Kidney (tissue), 14 donors: ENCODE results near the gene FOXC2. TPM values are rescaled to one million over a fixed set of nuclear protein-coding genes. Genes with fewer than 3 reads are reported as not detected.

Source experiments
- DNase-seq, 5 donors: peaks; one replicate each; pipeline ENCODE4 v3.0.0-alpha.2; 2013 to 2020
- FAIRE-seq: peaks from 2 replicates; lab custom pipeline; 2012; peaks lifted over from hg19 to GRCh38; lab: Jason Lieb, UNC
- H3K27ac ChIP-seq, 2 donors: one replicate each; pipeline ENCODE4 v1.7.0; 2013; ENCODE audit warnings: low read depth in 2 of 2, low read length in 2 of 2, inconsistent platforms in 1 of 2
- H3K27me3 ChIP-seq: one replicate; pipeline ENCODE4 v1.7.1; 2013; ENCODE audit warnings: low read length, inconsistent platforms; ENCODE audit not compliant: control insufficient read depth, insufficient read depth
- H3K36me3 ChIP-seq, 3 donors: one replicate each; pipeline versions ENCODE4 v1.7.0 to v1.7.1; 2013; ENCODE audit warnings: low read length in 3 of 3, control low read depth in 1 of 3, inconsistent platforms in 1 of 3; ENCODE audit not compliant: insufficient read depth in 3 of 3, control insufficient read depth in 2 of 3
- H3K4me1 ChIP-seq, 3 donors: one replicate each; pipeline versions ENCODE4 v1.7.0 to v1.7.1; 2013; ENCODE audit warnings: low read length in 3 of 3, inconsistent platforms in 1 of 3, low read depth in 1 of 3; ENCODE audit not compliant: control insufficient read depth in 2 of 3, insufficient read depth in 2 of 3
- H3K4me3 ChIP-seq, 3 donors: one replicate each; pipeline versions ENCODE4 v1.7.0 to v1.8.1; 2013; ENCODE audit warnings: low read length in 3 of 3, control low read depth in 1 of 3, inconsistent platforms in 1 of 3
- H3K9ac ChIP-seq, 3 donors: one replicate each; pipeline versions ENCODE4 v1.7.0 to v1.7.1; 2013; ENCODE audit warnings: low read length in 3 of 3, control low read depth in 1 of 3, inconsistent platforms in 1 of 3
- H3K9me3 ChIP-seq, 3 donors: one replicate each; pipeline versions ENCODE4 v1.7.0 to v1.7.1; 2013; ENCODE audit warnings: low read length in 3 of 3, control low read depth in 1 of 3, inconsistent platforms in 1 of 3; ENCODE audit not compliant: control insufficient read depth in 2 of 3, insufficient read depth in 1 of 3
- CTCF ChIP-seq: IDR thresholded peaks from 3 replicates; pipeline ENCODE4 v1.5.1; 2012; ENCODE audit warnings: mild to moderate bottlenecking, moderate library complexity, borderline replicate concordance; ENCODE audit not compliant: insufficient read depth; ENCODE audit errors: extremely low read depth
- intact Hi-C: fragments of 100-400 bp; cut with DNase I; formaldehyde crosslinking; loops from one replicate; pipeline ENCODE4 v1.11.1; 2022
- polyA plus RNA-seq: library from polyadenylated mRNA; stranded (reverse); fragments of 350-450 nt; fragmentation: Illumina TruSeq; extraction: RNeasy Lipid Tissue Mini Kit (QIAGEN cat#74804); gene quantifications from one replicate; pipeline ENCODE4 v1.2.3, GENCODE V29; 2014; ENCODE audit warnings: low read depth, low replicate concordance; ENCODE audit not compliant: insufficient read depth
- total RNA-seq: library from RNA; stranded (reverse); fragmentation: NEBNext Ultra II Directional; extraction: Animal tissue kit (Norgen Biotek cat#: 25700); gene quantifications from one replicate; pipeline ENCODE4 v1.2.1, GENCODE V29; 2021
- donor health status: control.
- donor health status: control.
- donor health status: control.
- donor health status: control.
- donor health status: control.
- donor health status: DM: yes; HTN: yes; CAD: no.
- donor health status: Normal renal cell carcinoma (clear cell type).

Gene FOXC2
- total and polyA plus RNA-seq, 2 donors from 2014 or later, result 3.8 to 6.3 TPM

- H3K4me1 ChIP-seq, result no peaks in the 10 kb centered on the region
- H3K36me3 ChIP-seq, result no peaks in the 10 kb centered on the region
- peak in 1 of 5 donors; percentile 59 for DNase-seq
- H3K9ac ChIP-seq, result no peak overlapping the region
- intact Hi-C loops, result no loop called here
- H3K9me3 ChIP-seq, result no peaks in the 10 kb centered on the region
- no peak for FAIRE-seq
- H3K4me3 ChIP-seq, result no peak overlapping the region
- no peak overlapping the region for H3K27ac ChIP-seq
- no peaks in the 10 kb centered on the region for H3K27me3 ChIP-seq
- TF ChIP-seq CTCF, result no peak
Observed at GRCh38 chr16:86528061-86528929, 38.3 kb upstream of the FOXC2 start.

- H3K4me3 ChIP-seq, result no peak overlapping the region
- peak in 1 of 5 donors; percentile 26 for DNase-seq
- H3K4me1 ChIP-seq, result no peaks in the 10 kb centered on the region
- H3K27me3 ChIP-seq, result no peaks in the 10 kb centered on the region
- H3K27ac ChIP-seq, result no peak overlapping the region
- intact Hi-C loops, result no loop called here
- TF ChIP-seq CTCF, result no peak
- no peaks in the 10 kb centered on the region for H3K9me3 ChIP-seq
- no peak for FAIRE-seq
- H3K36me3 ChIP-seq, result no peaks in the 10 kb centered on the region
- no peak overlapping the region for H3K9ac ChIP-seq
Observed at GRCh38 chr16:86529160-86529559, 37.5 kb upstream of the FOXC2 start.

GRCh38 chr16:86530251-86531190 lies 36.1 kb upstream of the FOXC2 start:
- H3K4me3 ChIP-seq, result no peak overlapping the region
- FAIRE-seq (no peak), DNase-seq (peak in 1 of 5 donors; percentile 58)
- H3K9me3 ChIP-seq, result no peaks in the 10 kb centered on the region
- H3K36me3 ChIP-seq, result peaks cover 0 to 3% (median 0%) of the 10 kb centered on the region in 3 donors
- intact Hi-C loops, result no loop called here
- H3K27ac ChIP-seq, result no peak overlapping the region
- H3K9ac ChIP-seq, result no peak overlapping the region
- no peak for TF ChIP-seq CTCF
- H3K4me1 ChIP-seq, result no peaks in the 10 kb centered on the region
- no peaks in the 10 kb centered on the region for H3K27me3 ChIP-seq
